HepG2 (cell line): Measurements from ENCODE around the gene TAF6L. TPM values are rescaled to one million over a fixed set of nuclear protein-coding genes. Genes with fewer than 3 reads are reported as not detected.

Source experiments
- AGO1 ChIP-seq: fragments of 200-400 bp; formaldehyde crosslinking; IDR thresholded peaks from 2 replicates; pipeline ENCODE4 v1.6.1; 2017; ENCODE audit warnings: mild to moderate bottlenecking, low read depth, low read length, moderate library complexity; ENCODE audit not compliant: poor library complexity, severe bottlenecking
- FOSL1 ChIP-seq: sonication (generic); formaldehyde crosslinking; IDR thresholded peaks from 2 replicates; pipeline ENCODE4 v1.9.0; 2021; ENCODE audit warnings: missing genetic modification reagents, borderline replicate concordance
- HNF4G ChIP-seq, 2 experiments: sonication (generic) in 1 of 2; formaldehyde crosslinking in 1 of 2; IDR thresholded peaks; 2 replicates each; pipeline versions ENCODE4 v1.4.0 to v1.6.1; 2011 to 2020; ENCODE audit warnings: borderline replicate concordance in 2 of 2, low read depth in 2 of 2, mild to moderate bottlenecking in 2 of 2, low read length in 1 of 2, missing genetic modification reagents in 1 of 2, moderate library complexity in 1 of 2
- KDM4B ChIP-seq: sonication (generic); formaldehyde crosslinking; IDR thresholded peaks from 2 replicates; pipeline ENCODE4 v1.4.0; 2020; ENCODE audit warnings: missing genetic modification reagents
- KLF12 ChIP-seq: sonication (generic); formaldehyde crosslinking; IDR thresholded peaks from 2 replicates; pipeline ENCODE4 v1.4.0; 2020; ENCODE audit warnings: missing genetic modification reagents, borderline replicate concordance
- NCOA2 ChIP-seq: sonication (generic); formaldehyde crosslinking; IDR thresholded peaks from 2 replicates; pipeline ENCODE4 v1.8.0; 2022; ENCODE audit warnings: inconsistent platforms
- PCBP1 ChIP-seq: fragments of 200-400 bp; formaldehyde crosslinking; IDR thresholded peaks from 2 replicates; pipeline ENCODE4 v1.6.1; 2017; ENCODE audit warnings: mild to moderate bottlenecking, low read depth, low read length, borderline replicate concordance
- PCBP2 ChIP-seq: fragments of 200-400 bp; formaldehyde crosslinking; optimal IDR thresholded peaks from 2 replicates; pipeline ENCODE3; 2018; ENCODE audit warnings: low read length, low read depth; ENCODE audit not compliant: poor library complexity, severe bottlenecking
- PHF5A ChIP-seq: IDR thresholded peaks from one replicate; pipeline ENCODE4 v1.6.1; 2018; ENCODE audit warnings: low read depth, missing genetic modification reagents; ENCODE audit not compliant: unreplicated experiment
- TBX2 ChIP-seq: sonication (generic); formaldehyde crosslinking; IDR thresholded peaks from 2 replicates; pipeline ENCODE4 v1.5.0; 2020; ENCODE audit warnings: missing genetic modification reagents, mild to moderate bottlenecking, borderline replicate concordance
- YEATS2 ChIP-seq: sonication (generic); formaldehyde crosslinking; IDR thresholded peaks from 2 replicates; pipeline ENCODE4 v1.4.0; 2020; ENCODE audit warnings: missing genetic modification reagents, borderline replicate concordance
- YEATS4 ChIP-seq: sonication (generic); formaldehyde crosslinking; IDR thresholded peaks from 2 replicates; pipeline ENCODE4 v1.4.0; 2020; ENCODE audit warnings: missing genetic modification reagents, borderline replicate concordance
- ZBTB1 ChIP-seq: sonication (generic); formaldehyde crosslinking; IDR thresholded peaks from 2 replicates; pipeline ENCODE4 v1.4.0; 2020; ENCODE audit warnings: missing genetic modification reagents, borderline replicate concordance
- ZNF746 ChIP-seq: sonication (generic); formaldehyde crosslinking; IDR thresholded peaks from 2 replicates; pipeline ENCODE4 v1.8.0; 2022; ENCODE audit warnings: mild to moderate bottlenecking, missing genetic modification reagents
- ZNF883 ChIP-seq: sonication (generic); formaldehyde crosslinking; IDR thresholded peaks from 2 replicates; pipeline ENCODE4 v1.5.1; 2020; ENCODE audit warnings: mild to moderate bottlenecking, missing genetic modification reagents; ENCODE audit errors: not compliant biosample characterization
- polyA plus RNA-seq, 8 experiments: library from polyadenylated mRNA; depleted of rRNA in 3 of 8; stranded (reverse) in 7 of 8; unstranded in 1 of 8; fragments of >200 nt; fragmentation: Illumina TruSeq in 4 of 8; extraction: Trizol in 4 of 8; gene quantifications; 2 replicates each; pipeline versions ENCODE4 v1.2.1 to v1.2.3, GENCODE V29; 2011 to 2016; ENCODE audit warnings: low read depth in 4 of 8, missing spikeins in 1 of 8, mixed read lengths in 1 of 8; ENCODE audit not compliant: insufficient read depth in 1 of 8
- total RNA-seq, 5 experiments: library from RNA; depleted of rRNA; stranded (reverse); fragments of >200 nt; fragmentation: Illumina TruSeq; extraction: Trizol; gene quantifications; 2 replicates each; pipeline ENCODE4 v1.2.3, GENCODE V29; 2016; ENCODE audit warnings: low read depth in 1 of 5
- TF ChIP-seq, protein P1 (sequence below): IDR thresholded peaks from 2 replicates; pipeline ENCODE4 v1.6.1; 2016; ENCODE audit warnings: missing compliant biosample characterization, missing genetic modification reagents, borderline replicate concordance
- TF ChIP-seq, protein P2 (sequence below): sonication (generic); formaldehyde crosslinking; IDR thresholded peaks from 2 replicates; pipeline ENCODE4 v1.4.0; 2020; ENCODE audit warnings: low read depth, mild to moderate bottlenecking, missing genetic modification reagents
- TF ChIP-seq, protein P3 (sequence below): sonication (generic); formaldehyde crosslinking; IDR thresholded peaks from 2 replicates; pipeline ENCODE4 v1.4.0; 2020; ENCODE audit warnings: mild to moderate bottlenecking, missing genetic modification reagents, borderline replicate concordance

Gene TAF6L
- total and polyA plus RNA-seq, 2 of the 13 experiments (the other 11 are each of a cell fraction or from before 2014, with no cell fraction given), result 12.6 to 19.4 TPM

DNA sequence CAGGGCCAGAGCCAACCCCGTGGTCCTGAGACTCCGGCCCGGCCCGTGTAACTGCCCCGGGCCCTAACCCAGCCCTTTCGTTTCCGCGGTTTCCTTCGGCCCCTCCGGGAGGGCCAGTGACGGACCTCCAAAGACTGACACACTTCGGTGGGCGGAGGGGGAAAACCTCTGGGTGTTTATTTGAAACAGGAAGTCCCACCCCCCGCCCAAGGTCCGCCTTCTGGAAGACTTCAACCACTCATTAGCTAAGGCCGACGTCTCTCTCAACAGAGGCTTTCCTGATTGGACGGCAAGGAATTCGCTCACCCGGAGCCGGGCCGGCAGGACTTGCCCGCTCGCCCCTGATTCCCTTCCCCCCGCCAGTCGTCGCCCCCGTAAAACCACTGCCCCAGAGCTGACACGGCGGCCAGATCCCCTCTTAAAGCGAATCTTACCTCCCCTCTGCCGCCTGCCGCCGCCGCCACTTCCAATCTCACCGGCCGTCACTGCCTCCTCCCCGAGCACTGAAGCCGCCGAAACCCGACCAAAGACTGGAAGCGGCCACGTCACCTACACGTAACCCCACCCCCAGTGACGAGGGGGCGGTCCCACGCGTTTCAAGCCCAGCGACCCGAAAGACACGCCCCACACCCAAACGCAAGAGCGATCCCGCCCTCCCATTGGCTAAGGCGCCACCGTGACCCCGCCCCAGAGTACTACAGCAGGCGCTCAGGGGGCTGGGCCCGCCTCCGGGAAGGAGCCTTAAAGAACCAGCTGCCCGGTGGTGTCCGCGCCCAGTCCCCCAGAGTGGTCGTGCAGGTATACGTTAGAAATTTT lies 60.5 kb downstream of the TAF6L start, which contains the start of gene STX5 (continued):
- TF ChIP-seq, protein P1, sequence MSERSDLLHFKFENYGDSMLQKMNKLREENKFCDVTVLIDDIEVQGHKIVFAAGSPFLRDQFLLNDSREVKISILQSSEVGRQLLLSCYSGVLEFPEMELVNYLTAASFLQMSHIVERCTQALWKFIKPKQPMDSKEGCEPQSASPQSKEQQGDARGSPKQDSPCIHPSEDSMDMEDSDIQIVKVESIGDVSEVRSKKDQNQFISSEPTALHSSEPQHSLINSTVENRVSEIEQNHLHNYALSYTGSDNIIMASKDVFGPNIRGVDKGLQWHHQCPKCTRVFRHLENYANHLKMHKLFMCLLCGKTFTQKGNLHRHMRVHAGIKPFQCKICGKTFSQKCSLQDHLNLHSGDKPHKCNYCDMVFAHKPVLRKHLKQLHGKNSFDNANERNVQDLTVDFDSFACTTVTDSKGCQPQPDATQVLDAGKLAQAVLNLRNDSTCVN (CRISPR knock-in tag), result no peak
- TF ChIP-seq KDM4B (CRISPR knock-in tag), result peak; percentile 38; the same call in 1 of the 2 replicates
- no peak for TF ChIP-seq PHF5A
- TF ChIP-seq YEATS4, result peak; percentile 68
- TF ChIP-seq AGO1, result peak; percentile 62
- TF ChIP-seq, protein P2, sequence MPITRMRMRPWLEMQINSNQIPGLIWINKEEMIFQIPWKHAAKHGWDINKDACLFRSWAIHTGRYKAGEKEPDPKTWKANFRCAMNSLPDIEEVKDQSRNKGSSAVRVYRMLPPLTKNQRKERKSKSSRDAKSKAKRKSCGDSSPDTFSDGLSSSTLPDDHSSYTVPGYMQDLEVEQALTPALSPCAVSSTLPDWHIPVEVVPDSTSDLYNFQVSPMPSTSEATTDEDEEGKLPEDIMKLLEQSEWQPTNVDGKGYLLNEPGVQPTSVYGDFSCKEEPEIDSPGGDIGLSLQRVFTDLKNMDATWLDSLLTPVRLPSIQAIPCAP, result no peak
- no peak for TF ChIP-seq PCBP1
- TF ChIP-seq PCBP2, result no peak
- no peak for TF ChIP-seq FOSL1 (CRISPR knock-in tag)
- TF ChIP-seq, protein P3, sequence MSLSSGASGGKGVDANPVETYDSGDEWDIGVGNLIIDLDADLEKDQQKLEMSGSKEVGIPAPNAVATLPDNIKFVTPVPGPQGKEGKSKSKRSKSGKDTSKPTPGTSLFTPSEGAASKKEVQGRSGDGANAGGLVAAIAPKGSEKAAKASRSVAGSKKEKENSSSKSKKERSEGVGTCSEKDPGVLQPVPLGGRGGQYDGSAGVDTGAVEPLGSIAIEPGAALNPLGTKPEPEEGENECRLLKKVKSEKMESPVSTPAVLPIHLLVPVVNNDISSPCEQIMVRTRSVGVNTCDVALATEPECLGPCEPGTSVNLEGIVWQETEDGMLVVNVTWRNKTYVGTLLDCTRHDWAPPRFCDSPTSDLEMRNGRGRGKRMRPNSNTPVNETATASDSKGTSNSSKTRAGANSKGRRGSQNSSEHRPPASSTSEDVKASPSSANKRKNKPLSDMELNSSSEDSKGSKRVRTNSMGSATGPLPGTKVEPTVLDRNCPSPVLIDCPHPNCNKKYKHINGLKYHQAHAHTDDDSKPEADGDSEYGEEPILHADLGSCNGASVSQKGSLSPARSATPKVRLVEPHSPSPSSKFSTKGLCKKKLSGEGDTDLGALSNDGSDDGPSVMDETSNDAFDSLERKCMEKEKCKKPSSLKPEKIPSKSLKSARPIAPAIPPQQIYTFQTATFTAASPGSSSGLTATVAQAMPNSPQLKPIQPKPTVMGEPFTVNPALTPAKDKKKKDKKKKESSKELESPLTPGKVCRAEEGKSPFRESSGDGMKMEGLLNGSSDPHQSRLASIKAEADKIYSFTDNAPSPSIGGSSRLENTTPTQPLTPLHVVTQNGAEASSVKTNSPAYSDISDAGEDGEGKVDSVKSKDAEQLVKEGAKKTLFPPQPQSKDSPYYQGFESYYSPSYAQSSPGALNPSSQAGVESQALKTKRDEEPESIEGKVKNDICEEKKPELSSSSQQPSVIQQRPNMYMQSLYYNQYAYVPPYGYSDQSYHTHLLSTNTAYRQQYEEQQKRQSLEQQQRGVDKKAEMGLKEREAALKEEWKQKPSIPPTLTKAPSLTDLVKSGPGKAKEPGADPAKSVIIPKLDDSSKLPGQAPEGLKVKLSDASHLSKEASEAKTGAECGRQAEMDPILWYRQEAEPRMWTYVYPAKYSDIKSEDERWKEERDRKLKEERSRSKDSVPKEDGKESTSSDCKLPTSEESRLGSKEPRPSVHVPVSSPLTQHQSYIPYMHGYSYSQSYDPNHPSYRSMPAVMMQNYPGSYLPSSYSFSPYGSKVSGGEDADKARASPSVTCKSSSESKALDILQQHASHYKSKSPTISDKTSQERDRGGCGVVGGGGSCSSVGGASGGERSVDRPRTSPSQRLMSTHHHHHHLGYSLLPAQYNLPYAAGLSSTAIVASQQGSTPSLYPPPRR (CRISPR knock-in tag), result peak; percentile 35
- TF ChIP-seq KLF12 (CRISPR knock-in tag), result no peak
- no peak; the same call in 1 of the 2 replicates for TF ChIP-seq TBX2 (CRISPR knock-in tag)
- peak; percentile 90 for TF ChIP-seq ZNF883 (CRISPR knock-in tag)
- TF ChIP-seq NCOA2 (CRISPR knock-in tag), result peak; percentile 55
- TF ChIP-seq ZBTB1 (CRISPR knock-in tag), result no peak
- no peak; the same call in 1 of the 2 replicates for TF ChIP-seq ZNF746
- no peak for TF ChIP-seq HNF4G (IDR thresholded peaks at IDR 0.05; ENCODE audit: borderline replicate concordance, low read depth, low read length)
- TF ChIP-seq HNF4G (CRISPR knock-in tag; IDR thresholded peaks at IDR 0.05; ENCODE audit: borderline replicate concordance, low read depth), result 0 out of 2 replicates have a peak, but pooled peaks have one; percentile 20
- peak; percentile 68; the same call in 1 of the 2 replicates for TF ChIP-seq YEATS2 (CRISPR knock-in tag)
